HG03108 (cell line): ENCODE data around the gene DBET.
A peak's percentile ranks its signal among the peaks of the same experiment; 100 is the strongest.
"Not testable (repeated sequence)": the region's sequence is repeated elsewhere in the genome, so short reads cannot be mapped to it uniquely, and the experiment has no call there.

Source experiments
- ATAC-seq: cut with Tn5 transposase; IDR thresholded peaks from one replicate; pipeline ENCODE4 v1.9.1; 2021; ENCODE audit warnings: moderate library complexity; ENCODE audit not compliant: unreplicated experiment

DBET gene

DNA sequence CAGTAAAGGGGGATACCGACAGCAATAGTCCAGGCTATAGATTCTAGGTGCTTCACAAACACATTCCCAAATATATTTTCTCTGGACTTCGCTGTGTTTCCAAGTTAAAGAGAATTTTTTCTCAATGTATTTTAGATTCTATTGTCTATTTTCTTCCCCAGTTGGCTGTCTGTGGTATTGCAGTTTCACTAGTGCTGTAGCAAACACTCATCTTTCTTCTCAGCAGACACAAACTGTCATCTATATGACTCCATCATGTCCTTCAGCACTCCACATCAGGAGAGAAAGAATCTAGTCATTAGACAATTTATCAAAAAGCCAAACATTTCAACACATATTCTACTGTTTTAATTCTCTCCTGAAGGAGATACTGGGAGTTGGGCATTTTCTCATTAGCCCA lies at the start of gene DBET:
DBET (plus strand) TSS at position 161 of the 400 bp plus-strand sequence.
- ATAC-seq, result not testable (repeated sequence)

DNA sequence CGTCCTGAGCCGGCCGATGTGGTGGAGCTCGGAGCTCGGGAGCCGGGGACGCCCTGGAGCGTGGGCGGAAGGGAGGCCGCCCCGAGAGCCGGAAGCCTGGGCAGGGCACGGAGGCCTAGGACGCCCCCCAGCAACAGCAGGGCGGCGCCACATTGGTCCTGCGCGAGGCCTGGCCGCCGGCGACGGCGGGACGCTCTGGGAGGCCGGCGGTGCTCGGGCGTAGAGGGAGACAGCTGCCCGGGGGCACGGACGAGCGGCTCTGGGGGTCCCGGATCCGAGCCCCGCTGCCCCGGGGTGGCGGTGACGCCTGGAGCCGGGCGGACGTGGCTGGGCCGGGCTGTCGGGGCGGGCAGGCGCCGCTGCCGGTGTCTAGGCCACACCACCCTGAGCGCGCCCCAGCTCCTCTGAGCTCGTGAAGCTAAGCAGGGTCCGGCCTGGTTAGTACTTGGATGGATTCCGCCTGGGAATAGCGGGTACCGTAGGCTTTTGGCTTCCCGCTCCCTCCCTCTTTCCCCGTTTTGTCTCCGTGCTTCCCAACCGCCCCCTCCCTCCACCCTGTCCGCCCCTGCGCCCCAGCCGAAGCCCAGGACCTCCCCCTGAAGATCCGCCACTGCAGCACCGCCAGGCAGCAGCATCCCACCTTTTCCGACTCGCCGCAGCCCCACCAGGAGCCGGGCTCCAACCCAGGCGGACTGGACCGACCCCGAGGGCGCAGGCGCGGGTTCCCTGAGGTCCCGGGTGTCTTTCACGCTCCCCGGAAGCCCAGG lies 49.3 kb upstream of the DBET start:
- peak; percentile 67 for ATAC-seq

DNA sequence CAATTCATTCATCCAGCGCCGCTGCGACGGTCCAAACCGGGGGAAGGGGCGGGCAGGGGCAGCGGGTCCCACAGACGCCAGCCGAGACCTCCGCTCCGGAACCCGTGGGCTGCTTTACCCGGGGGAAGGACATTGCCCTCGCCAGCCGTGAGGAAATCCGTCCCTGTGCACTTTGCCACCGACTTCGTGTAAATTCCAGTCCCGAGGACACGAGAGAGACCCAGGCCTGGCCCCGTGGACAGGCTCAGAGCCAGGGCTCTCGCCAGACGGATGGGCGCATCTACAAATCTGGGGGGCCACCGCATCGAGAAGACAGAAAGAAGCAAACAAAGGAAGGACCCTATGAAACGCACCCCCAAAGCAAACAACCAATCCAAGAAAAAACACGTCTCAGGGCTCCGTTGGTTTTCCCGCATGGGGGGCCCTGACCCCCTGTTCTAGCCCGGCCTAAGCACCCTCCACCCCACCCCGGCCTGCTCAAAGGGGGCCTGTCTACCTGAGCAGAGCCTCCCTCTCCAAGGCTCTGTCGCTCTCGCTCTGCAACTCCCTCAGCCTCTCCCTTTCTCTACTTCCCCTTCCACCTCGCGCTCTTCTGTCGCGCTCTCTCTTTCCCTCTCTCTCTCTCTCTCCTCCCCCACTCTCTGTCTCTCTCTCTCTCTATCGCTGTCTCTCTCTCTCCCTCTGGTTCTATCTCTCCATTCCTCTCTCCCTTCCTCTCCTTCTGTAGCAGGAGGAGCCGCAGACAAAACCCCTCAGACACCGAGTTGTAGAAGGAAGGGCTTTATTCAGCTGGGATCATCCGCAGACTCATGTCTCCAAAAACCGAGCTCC lies 48.5 kb upstream of the DBET start:
- ATAC-seq, result no peak

DNA sequence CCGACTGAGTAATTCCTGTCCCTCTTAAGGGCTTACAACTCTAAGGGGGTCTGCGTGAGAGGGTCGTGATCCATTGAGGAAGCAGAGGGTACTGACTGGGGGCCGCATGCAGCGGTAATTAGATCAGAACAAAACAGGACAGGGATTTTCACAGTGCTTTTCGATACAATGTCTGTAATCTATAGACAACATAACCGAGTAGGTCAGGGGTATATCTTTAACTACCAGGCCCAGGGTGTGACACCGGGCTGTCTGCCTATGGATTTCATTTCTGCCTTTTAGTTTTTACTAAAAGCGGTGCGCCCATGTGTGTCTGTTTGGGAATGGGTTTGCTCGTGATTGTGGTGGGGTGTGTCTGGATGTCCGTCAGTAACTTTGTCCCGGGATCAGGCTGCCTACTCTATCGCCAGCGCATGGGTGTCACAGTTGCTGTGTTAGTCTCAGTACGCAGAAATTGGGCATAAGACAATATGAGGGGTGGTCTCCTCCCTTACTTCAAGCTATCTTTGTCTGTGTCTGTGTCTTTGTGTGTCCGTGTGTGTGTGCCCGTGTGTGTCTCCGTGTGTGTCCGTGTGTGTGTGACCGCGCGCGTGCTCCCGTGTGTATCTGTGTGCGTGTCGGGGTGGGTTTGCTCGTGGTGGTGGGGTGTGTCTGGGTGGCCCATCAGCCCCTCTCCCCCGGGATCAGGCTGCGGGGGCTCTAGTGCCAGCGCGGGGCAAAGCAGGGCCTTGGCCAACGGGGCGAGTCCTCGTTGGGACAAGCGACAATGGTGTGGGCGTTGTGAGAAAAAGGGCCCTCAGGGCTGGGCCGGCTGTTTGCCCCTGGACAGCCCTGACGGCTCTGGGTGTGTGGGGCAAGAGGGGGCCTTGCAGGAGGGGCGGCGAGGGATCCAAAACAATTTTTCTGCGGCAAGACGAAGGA lies 47.7 kb upstream of the DBET start:
- ATAC-seq, result no peak

DNA sequence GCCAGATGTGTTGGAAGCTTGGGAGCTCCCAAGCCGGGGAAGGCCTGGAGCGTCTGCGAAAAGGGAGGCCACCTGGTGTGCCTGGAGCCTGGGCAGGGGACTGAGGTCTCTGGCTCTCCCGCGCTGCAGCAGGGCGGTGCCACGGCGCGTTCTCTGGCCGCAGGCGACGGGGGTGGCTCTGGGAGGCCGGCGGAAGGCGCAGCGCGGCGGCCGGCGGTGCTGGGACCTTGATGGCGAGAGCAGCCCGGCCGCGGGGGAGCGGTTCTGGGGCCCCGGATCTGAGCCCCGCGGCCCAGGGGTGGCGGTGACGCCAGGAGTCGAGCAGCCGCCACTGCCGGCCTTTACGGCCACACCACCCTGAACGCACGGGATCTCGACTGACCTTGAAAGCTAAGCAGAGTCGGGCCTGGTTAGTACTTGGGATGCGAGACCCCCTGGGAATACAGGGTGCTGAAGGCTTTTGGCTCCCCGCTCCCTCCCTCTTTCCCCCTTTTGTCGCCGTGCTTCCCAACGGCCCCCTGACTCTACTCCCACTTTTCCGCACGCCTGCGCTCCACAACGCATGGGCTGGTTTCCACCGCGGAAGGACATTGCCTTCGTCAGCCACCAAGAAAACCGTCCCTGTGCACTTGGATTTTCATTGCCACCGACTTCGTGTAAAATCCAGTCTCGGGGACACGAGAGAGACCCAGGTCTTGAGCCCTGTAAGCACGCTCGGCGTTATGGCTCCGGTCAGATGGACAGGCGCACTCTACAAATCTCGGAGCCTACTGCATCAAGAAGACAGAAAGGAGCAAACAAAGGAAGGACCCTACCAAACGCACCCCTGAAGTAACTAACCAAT lies 46.7 kb upstream of the DBET start:
- no peak for ATAC-seq

DNA sequence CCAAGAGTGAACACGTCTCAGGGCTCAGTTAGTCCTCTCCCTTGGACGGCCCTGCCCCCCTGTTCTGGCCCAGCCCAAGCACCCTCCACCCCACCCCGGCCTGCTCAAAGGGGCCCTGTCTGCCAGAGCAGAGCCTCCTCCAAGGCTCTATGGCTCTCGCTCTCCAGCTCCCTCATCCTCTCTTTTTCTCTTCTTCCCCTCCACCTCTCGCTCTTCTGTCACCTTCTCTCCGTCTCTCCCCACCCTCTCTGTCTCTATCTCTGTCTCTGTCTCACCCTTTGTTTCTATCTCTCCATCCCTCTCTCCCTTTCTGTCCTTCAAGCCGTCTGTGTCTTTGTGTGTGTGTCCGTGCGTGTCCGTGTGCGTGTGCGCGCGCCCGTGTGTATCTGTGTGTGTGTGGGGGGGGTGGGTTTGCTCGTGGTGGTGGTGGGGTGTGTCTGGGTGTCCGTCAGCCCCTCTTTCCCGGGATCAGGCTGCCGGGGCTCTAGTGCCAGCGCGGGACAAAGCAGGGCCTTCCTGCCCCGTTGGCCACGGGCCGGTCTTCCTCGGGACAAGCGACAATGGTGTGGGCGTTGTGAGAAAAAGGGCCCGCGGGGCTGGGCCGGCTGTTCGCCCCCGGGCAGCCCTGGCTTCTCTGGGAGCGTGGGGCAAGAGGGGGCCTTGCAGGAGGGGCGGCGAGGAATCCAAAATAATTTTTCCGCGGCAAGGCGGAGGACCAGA lies 45.9 kb upstream of the DBET start:
- ATAC-seq, result no peak

DNA sequence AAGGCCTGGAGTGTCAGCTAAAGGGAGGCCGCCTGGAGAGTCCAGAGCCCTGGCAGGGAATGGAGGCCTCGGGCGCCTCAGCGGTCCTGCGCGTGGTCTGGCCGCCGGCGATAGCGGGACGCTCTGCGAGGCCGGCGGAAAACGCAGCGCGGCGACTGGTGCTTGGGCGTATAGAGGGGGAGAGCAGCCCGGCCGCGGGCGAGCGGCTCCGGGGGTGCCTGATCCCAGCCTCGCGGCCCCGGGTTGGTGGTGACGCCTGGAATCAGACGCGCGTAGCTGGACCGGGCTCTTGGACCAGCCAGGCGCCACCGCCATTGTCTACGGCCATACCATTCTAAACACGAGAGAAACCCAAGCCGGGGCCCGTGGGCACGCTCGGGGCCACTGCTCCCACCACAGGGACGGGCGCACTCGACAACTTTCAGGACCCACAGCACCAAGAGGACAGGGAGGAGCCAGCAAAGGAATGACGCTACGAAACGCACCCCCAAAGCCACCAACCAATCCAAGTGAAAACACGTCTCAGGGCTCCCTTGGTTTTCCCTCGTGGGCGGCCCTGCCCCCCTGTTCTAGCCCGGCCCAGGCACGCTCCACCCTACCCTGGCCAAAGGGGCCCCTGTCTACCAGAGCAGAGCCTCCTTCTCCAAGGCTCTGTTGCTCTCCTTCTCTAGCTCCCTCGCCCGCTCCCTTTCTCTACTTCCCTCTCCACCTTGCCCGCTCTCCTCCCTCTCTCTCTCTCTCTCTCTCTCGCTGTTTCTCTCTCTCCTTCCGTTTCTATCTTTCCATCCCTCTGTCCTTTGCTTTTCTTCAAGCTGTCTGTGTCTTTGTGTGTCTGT lies 45.1 kb upstream of the DBET start:
- ATAC-seq, result no peak

DNA sequence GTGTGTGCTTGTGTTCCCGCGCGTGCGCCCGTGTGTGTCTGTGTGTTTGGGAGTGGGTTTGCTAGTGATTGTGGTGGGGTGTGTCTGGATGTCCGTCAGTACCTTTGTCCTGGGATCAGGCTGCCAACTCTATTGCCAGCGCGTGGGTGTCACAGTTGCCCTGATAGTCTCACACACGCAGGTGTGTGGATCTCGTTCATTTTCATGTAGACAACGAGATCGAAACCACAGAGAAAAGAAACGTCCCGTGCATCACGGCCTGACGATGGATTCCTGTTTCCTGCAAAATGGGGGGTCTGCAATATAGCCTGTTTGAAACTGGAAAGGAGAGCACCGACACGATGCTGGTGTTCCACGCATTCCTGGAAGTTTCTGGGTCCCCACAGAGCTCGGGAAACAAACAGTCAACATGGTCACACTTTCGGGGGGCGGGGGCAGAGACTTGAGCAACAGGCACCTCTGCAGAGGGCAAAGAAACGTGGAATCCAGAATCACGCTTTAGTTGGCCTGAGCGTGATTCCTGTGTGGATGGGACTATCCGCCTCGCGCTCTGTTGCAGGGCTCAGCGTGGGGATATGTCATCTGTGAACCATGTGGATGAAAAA lies 44.3 kb upstream of the DBET start:
- not testable (repeated sequence) for ATAC-seq

DNA sequence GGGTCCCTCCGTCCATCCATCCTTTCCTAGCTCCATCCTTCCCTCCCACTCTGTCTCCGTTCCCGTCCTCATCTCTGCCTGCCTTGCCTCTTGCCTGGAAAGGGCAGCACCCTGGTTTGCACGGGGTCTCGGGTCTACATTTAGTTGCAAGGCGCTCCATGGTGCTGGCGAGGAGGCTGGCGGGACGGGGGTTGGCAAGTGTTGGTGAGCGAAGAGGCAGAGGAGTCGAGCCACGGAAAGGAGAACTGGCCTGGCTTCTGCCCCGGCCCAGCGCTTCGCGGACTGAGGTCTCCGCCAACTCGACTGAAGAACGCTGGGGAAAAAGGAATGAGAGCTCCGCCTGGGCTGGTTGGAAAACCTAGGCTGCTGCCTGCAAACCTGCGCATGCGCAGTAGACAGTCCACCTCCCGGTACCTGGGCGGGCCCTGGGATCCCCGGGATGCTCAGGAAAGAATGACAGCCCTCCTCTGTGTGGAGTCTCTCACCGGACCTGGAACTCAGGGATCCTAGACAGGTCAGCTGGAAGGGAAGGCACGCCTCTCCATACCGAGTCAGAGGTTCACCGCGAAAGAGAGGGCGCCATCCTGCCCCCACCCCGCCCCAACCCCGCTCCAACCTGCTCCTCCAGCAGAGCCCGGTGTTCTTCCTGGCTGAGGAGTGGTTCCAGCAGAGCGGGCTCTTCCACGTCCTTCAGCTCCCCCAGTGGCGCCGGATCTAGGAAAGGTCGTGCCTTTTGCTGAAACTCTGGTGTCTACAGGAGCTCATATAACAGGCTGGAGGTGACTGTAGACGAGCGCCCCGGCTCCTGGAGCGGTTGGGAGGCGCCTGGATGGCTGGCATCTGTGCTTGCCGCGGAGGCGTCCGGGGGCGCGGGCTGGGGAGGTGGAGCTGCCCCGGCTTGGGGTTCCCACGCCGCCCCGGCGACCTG lies 43.2 kb upstream of the DBET start:
- no peak for ATAC-seq

DNA sequence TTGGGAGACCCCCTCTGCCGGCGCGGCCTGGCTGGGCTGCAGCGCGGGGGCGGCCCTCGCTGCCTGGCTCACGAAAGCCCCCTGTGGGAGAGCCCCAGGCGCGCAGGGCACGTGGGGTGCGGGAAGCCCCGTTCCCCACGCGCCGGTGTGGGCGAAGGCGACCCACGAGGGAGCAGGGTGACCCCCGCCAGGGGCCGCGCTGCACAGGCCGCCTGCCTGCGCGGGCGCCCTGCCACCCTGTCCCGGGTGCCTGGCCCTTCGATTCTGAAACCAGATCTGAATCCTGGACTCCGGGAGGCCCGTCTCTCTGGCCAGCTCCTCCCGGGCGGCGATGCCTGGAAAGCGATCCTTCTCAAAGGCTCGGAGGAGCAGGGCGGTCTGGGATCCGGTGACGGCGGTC lies 42.3 kb upstream of the DBET start:
- not testable (repeated sequence) for ATAC-seq

DNA sequence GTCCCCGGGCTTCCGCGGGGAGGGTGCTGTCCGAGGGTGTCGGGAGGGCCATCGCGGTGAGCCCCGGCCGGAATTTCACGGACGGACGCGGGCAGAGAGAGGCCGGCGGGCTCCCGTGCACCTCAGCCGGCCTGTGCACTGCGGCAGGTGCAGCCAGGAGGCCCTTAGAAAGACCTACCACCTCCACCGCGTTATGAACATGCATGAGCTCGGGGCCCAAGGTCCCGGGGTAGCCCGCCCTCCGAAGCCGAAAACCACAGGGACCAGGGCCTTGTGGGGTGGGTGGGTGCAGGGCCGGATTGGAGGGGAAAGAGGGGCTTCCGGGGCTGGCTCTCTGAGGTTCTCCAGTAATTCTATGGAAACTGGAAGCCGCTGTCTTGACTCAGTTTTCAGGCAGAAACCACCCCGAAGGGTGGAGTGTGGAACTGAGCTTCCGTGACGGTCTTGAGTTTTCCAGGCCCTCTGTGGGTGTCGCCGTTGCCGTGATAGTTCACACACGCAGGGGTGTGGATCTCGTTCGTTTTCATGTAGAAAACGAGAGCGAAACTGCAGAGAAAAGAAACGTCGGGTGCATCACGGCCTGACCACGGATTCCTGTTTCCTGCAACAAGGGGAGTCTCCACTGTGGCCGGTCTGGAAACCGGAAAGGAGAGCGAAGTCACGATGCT lies 41.6 kb upstream of the DBET start:
- ATAC-seq, result not testable (repeated sequence)

DNA sequence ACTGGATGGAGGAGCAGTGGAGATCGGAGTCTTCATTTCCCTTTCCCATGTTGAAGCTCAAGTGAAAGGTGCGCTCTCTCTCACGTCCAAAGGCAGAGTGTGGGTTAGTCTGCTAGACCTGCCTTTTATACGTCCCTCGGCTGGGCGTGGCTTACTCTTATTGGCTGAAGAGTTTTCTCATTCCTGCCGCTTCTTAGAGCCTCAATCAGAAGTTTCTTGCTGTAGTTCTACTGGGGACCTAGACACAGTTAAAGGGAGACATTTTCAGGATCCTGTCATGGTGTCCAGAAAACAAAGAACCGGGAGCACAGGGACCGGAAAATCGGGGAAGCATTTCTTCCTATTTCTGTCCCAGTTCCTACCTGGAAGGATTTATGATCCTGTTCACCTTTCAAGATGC lies 37.1 kb upstream of the DBET start, which contains the start of gene FRG2:
FRG2 (minus strand) TSS at position 101 of the 400 bp plus-strand sequence; CDS start at position 49, 52 bp downstream.
- ATAC-seq, result not testable (repeated sequence)

DNA sequence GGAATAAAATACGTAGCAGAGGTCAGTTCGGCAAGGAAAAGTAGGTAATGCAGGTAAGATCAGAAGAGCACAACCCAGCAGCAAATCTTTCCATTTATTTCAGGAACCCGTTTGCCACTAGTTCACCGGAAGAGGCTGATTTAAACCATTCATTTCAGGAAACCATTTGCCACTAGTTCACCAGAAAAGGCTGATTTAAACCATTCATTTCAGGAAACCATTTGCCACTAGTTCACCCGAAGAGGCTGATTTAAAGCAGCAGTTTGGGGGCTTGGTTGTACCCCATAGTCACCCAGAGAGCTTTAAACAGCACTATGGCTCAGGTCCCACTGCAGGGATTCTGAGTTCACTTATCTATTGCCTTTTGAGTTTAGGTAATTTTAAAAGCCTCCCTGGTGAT lies 33.0 kb upstream of the DBET start:
- not testable (repeated sequence) for ATAC-seq

DNA sequence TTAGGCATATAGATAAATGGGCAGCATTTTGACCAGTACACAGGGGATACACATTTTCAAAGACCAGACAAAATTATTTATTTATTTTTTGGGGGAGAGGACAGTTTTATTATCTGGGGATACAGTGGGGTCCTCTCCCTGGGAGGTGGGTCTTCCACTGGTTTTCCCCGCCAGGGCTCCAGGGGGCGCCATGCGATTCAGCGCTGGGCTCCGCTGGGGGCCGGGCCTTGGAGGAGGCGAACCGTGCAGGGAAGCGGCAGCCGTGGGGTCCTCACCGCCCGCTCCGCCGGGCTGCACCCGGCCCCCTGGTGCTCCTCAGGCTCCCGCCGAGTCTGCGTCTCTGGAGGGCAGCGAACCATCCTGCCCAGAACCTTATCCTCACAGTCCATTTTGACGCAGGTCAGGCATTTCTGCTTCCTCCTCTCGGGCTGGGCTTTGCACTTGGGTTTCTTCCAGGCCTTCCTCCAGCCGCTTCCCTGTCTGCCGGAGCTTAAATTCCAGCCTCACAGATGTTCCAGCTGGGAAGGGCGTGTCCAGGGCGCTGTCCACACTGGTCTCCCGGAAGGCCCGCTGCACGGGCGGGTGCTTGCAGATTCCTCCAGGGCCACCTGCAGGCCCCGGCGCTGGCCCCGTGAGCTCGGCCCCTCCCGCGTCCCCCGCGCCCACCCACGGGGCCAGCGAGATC lies 26.5 kb upstream of the DBET start:
- ATAC-seq, result not testable (repeated sequence)

DNA sequence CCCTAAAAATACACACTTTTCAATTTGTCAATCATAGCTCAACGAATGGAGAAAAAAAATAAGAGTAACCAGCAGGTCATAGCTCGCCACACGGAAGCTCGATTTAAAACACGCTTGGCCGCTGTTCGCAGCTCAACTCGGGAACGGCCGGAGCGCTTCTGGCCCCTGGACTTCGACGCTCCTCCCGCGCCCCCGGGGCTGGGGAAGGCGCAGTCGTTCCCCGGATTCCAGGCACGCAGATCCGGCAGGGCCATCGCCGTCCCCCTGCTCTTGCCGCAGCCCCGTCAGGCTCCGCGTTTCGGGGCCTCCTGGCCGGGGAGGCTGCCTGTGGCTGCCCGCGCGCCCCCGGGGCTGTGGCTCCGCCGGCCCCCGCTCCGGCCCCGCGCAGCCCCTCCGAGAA lies 23.4 kb upstream of the DBET start:
- ATAC-seq, result not testable (repeated sequence)

DNA sequence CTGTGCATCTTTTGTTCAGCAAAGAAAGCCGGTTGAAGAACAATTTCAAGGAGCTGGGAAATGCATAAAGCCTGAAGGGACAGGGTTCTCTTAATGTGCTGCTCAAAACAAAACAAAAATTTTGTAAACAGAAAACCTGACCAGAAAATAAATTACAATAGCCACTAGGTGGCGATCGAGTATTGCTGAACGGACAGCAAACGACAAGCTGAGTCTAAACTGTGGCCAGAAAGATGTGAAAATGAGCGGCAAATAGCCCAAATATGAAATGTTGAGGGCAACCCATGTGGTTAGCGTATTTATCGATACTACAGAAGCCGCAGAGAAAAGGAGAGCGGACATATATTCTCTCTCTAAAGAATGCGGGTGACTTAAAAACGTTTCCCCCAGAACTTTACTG lies 16.7 kb upstream of the DBET start:
- not testable (repeated sequence) for ATAC-seq
